CD4-positive, alpha-beta T cell treated with Interleukin-10 for 1 hour (primary cell): ENCODE measurements around the gene GPLD1.
A peak's percentile ranks its signal among the peaks of the same experiment; 100 is the strongest.
"Not testable (repeated sequence)": the region's sequence is repeated elsewhere in the genome, so short reads cannot be mapped to it uniquely, and the experiment has no call there.

ENCODE experiments used
- DNase-seq: peaks from one replicate; pipeline ENCODE4 v3.0.0-alpha.2; 2020

GPLD1 gene

GRCh38 chr6:24453921-24454320 is 35.5 kb downstream of the GPLD1 start:
- DNase-seq: no peak

GRCh38 chr6:24451581-24452388 is 37.6 kb downstream of the GPLD1 start:
- no peak for DNase-seq

- DNase-seq: no peak
These were observed 40.4 kb downstream of the GPLD1 start for GRCh38 chr6:24448828-24449525.

- no peak for DNase-seq
These were observed 41.0 kb downstream of the GPLD1 start for GRCh38 chr6:24448396-24448795.

GRCh38 chr6:24446670-24447069 is 42.7 kb downstream of the GPLD1 start:
- no peak for DNase-seq

- DNase-seq: no peak
These were observed 43.7 kb downstream of the GPLD1 start for GRCh38 chr6:24445704-24446103.

- DNase-seq: no peak
These were observed 44.8 kb downstream of the GPLD1 start for GRCh38 chr6:24444588-24444987.

- DNase-seq: no peak
These were observed 47.8 kb downstream of the GPLD1 start for GRCh38 chr6:24441599-24441904.

- DNase-seq: no peak
These were observed 48.3 kb downstream of the GPLD1 start for GRCh38 chr6:24440897-24441598.

- no peak for DNase-seq
These were observed 49.4 kb downstream of the GPLD1 start for GRCh38 chr6:24439858-24440539.

GRCh38 chr6:24436979-24437378 is 52.4 kb downstream of the GPLD1 start:
- no peak for DNase-seq

- DNase-seq: no peak
These were observed 56.8 kb downstream of the GPLD1 start for GRCh38 chr6:24432611-24433010.

GRCh38 chr6:24431045-24431451 is 58.3 kb downstream of the GPLD1 start:
- peak; percentile 48 for DNase-seq

- no peak for DNase-seq
These were observed 59.3 kb downstream of the GPLD1 start for GRCh38 chr6:24430086-24430485.

- DNase-seq: no peak
These were observed 60.2 kb downstream of the GPLD1 start for GRCh38 chr6:24429146-24429545.

- no peak for DNase-seq
These were observed 60.8 kb downstream of the GPLD1 start for GRCh38 chr6:24428615-24429014.

GRCh38 chr6:24426729-24427446 is 62.5 kb downstream of the GPLD1 start:
- no peak for DNase-seq

- DNase-seq: no peak
These were observed 64.3 kb downstream of the GPLD1 start for GRCh38 chr6:24425091-24425490.

- no peak for DNase-seq
These were observed 69.9 kb downstream of the GPLD1 start for GRCh38 chr6:24419526-24419925.

- DNase-seq: no peak
These were observed 73.6 kb downstream of the GPLD1 start for GRCh38 chr6:24415753-24416152.

GRCh38 chr6:24414531-24414930 is 74.8 kb downstream of the GPLD1 start:
- DNase-seq: not testable (repeated sequence)

GRCh38 chr6:24412294-24412693 is 77.1 kb downstream of the GPLD1 start:
- DNase-seq: no peak

GRCh38 chr6:24410622-24411021 is 78.8 kb downstream of the GPLD1 start:
- no peak for DNase-seq
